NCI-H748 (cell line): ENCODE results near the gene RETN.

Source experiments
- DNase-seq: peaks from one replicate; lab custom pipeline; 2025; ENCODE audit not compliant: unreplicated experiment; lab: John Stamatoyannopoulos, UW

The RETN gene

GRCh38 chr19:7681340-7682174, 12.7 kb downstream of the RETN start:
- DNase-seq, result peak; percentile 33

GRCh38 chr19:7682175-7682855, 13.5 kb downstream of the RETN start:
- no peak for DNase-seq

GRCh38 chr19:7685546-7686445, 16.9 kb downstream of the RETN start:
- DNase-seq, result no peak

DNA sequence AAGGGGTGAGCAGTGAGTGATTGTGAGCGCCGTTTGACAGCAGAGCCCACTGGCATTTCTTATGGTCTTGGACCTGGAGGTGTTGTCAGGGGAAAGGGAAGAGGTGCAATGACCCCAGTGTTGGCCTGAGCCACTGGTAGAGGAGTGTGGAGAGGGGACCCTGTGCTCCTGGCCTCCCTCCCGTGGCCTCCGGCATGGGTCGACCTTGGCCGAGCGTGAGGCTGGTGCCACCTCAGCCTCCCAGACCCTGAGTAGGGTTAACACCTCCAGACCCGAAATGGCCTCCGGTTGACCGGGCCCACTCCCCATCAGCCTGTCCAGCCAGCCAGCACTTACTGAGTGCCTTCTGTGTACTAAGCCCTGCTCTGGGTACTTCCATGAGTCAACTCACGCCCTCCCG, 18.3 kb downstream of the RETN start:
- DNase-seq, result no peak

GRCh38 chr19:7689165-7689564, 20.3 kb downstream of the RETN start:
- no peak for DNase-seq

DNA sequence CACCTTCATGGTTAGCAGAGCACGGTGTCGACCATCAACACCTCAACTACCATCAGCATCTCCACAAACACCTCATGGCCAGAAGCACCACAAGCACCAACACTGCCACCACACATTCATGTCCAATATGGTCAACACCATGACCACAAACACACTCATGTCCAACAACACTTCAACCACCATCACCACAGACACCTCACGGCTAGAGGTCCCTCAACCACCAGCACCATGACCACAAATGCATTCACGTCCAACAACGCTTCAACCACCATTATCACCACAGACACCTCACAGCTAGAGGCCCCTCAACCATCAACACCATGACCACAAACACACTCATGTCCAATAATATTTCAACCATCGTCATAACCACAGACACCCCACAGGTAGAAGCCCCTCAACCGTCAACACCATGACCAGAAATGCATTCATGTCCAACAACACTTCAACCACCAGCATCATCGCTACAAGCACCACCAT, 22.0 kb downstream of the RETN start:
- DNase-seq, result no peak

GRCh38 chr19:7691497-7691896, 22.6 kb downstream of the RETN start:
- DNase-seq, result no peak

DNA sequence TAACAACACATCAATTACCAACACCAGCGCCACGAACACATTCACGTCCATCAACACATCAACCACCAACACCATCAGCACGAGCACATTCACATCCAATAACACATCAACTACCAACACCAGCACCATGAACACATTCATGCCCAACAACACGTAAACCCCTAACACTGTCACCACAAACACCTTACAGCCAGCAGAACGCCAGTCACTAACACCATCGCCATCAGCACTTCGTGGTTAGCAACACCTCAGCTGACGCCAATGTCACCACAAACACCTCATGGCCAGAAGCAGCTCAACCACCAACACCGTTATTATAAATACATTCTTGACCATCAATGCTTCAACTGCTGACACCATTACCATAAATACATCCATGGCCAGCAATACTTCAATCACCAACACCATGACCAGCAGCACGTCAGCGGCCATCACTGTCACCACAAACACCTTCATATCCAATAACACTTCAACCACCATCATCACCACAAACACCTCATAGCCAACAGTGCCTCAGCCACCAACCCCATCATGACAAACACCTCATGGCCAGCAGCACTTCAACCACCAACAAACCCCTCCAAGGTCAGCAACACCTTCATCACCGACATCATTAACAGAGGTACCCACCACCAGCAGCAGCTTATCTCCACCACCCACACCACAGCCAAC, 23.7 kb downstream of the RETN start:
- no peak for DNase-seq

GRCh38 chr19:7694499-7694898, 25.6 kb downstream of the RETN start:
- no peak for DNase-seq

DNA sequence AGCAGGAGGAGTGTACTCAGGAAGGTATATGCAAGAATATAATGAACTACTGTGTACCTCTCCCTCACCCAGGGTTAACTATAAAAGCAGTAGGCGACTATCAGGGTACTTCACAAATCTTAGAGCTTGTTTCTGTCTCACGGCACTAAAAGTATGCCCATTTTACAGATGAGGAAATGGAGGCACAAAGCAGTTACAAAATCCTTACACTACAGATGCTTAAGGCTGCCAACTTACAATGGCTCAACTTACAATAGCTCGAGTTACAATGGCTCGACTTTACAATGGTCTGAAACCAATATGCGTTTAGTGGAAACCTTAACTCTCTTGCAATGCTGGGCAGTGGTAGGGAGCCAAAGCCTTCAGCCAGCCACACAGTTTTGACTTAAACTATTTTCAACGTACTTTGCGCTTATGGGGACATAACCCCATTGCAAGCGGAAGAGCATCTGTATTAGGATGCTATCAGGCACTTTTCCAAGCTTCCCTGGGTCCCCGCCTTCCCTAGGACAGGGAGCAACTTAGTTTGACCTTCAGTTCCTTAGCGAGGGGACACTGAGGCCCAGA, 29.0 kb downstream of the RETN start:
- DNase-seq, result no peak

- DNase-seq, result no peak
Measured at GRCh38 chr19:7698583-7698982, 29.7 kb downstream of the RETN start.

GRCh38 chr19:7699003-7699402, 30.2 kb downstream of the RETN start:
- DNase-seq, result no peak

- DNase-seq, result no peak
Measured at GRCh38 chr19:7699417-7700401, 30.9 kb downstream of the RETN start.

GRCh38 chr19:7701049-7701653, 32.3 kb downstream of the RETN start:
- no peak for DNase-seq

- DNase-seq, result no peak
Measured at GRCh38 chr19:7701654-7702457, 33.0 kb downstream of the RETN start, which contains the start of gene FCER2. Gene FCER2 (minus strand): TSS chr19:7702131. CDS start chr19:7699760, 2,371 bp downstream.

GRCh38 chr19:7703332-7703731, 34.5 kb downstream of the RETN start:
- DNase-seq, result no peak

GRCh38 chr19:7704280-7705060, 35.6 kb downstream of the RETN start:
- DNase-seq, result no peak
